ENCODE data around the gene INO80E. TPM values are rescaled to one million over a fixed set of nuclear protein-coding genes. Genes with fewer than 3 reads are reported as not detected.
A peak's percentile ranks its signal among the peaks of the same experiment; 100 is the strongest.
"Not testable (repeated sequence)": the region's sequence is repeated elsewhere in the genome, so short reads cannot be mapped to it uniquely, and the experiment has no call there.

Gene INO80E
- total RNA-seq, 1 donor, result 21.8 TPM

- DNase-seq (ENCODE audit: low read depth in 2 of 3, low spot score in 2 of 3), result no peak
These were observed 13.2 kb downstream of the INO80E start for GRCh38 chr16:30009085-30009862.

DNA sequence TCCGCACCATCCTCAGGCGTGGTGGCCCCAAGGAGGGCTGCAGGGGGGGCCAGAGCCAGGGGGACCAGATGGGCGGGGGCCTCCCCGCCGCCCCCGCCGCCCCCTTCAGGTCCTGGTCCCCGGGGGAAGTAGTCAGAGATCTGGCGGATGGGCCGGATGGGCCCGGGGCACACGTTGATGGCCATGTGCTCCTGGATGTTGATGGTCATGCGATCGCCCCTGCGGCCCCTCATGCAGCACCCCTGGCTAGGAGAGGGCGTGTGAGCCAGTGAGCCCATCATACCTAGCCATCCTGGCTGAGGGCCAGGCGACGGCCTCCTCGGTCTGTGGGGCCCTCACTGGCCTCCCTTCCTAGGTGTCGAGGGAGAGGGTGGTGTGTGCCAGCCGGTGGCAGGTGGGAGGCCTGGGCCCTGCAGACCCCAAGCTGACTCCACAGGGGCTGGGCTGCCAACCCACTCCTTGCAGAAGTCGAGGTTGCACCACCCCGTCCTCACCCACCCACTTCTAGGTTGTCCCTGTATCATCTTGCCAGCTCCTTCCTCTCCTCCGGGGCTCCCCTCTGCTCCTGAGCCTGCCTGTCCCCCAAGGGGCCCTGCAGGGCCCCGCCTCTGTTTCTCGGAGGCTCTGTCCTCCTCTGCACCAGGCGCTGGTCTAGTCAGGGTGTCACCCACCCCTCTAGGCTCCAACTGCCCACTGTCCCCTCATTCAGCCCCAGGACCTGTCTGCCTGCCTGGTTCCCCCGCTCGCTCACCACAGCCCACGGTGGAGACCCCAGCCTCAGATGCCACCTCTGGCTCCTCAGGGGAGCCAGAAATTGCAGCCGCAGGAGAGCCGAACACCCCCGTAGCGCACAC is 14.2 kb downstream of the INO80E start:
- DNase-seq (ENCODE audit: low read depth in 2 of 3, low spot score in 2 of 3), result no peak

DNA sequence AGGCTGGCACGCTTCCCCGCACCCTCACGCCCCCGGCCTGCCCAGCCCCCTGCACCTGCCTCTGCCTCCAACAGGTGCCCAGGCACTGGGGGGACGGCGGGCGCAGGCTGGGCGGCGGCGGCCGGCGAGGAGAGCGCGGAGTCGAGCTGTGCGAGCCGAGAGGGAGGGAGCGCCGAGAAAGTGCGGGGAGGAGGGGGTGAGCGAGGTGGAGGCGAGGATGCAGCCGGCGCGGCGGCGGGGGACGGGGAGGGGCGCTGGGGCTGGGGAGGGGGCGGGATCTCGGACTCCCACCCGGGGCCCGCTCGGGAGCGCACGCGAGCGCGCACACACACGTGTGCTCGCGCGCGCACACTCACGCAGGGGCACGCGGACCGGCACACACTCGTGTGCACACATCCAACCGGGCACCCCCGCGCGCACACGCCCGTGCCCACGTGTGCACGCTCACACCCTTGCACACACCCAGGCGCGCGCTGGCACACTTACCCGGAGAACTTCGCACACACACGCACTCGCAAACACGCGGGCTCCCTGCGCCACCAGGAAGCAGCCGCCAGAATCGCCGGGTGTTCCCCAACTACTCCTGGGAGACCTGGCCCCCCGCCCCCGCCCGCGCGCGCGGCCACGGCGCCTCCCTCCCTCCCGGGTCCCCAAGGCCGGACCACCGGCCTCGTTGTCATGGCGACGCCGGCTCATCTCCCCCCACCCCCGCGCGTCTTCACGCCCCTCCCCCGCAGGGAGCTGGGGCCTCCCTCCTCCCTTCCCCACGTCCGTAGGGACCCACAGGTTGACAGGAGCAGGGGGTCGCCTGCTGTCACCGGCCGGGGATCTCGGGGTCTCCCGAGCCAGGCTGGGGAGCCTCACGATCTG is 15.0 kb downstream of the INO80E start, which contains the start of gene DOC2A:
TSS of gene DOC2A (minus strand) at position 184 of the 870 bp plus-strand sequence. CDS start 805 bp downstream, outside the sequence.
- DNase-seq (ENCODE audit: low read depth in 2 of 3, low spot score in 2 of 3), result peak in 1 of 3 donors; percentile 45

DNA sequence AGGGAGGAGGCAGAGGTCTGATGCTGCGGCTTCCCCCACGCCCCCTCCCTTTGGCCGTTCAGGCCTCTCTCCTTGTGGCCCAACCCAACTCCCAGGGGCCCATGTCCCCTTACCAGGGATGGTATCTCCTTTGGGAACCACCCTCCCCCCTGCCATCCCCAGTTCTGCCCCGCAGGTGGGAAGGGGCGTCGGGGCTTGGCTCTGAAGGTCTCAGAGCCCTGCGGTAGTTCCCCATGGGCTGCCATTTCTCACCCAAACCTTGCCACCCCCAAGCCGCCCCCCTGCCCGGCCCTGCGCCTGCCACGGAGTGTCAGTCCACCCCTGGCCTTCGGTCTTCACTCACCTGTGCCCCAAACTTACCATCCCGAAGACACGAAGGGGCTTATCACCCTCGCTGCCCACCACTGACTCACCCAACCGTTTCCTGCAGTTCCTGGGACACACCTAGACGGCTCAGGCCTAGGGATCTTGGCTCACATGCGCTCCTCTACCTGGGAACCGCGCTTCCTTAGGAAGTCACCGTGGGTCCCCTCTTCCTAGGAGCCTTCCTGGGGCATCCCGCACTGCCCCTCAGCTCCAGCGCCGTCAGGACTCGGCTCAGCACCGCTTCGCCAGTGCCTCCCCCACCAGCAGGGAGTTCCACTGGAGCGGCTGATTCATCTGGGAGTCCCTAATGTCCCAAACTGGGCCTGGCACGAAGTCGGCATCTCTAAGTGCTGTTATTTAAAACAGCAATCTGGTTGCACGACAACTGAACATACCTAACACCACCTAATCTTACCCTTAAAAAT is 15.9 kb downstream of the INO80E start:
- no peak for DNase-seq (ENCODE audit: low read depth in 2 of 3, low spot score in 2 of 3)

- not testable (repeated sequence) for DNase-seq (ENCODE audit: low read depth in 2 of 3, low spot score in 2 of 3)
These were observed 16.6 kb downstream of the INO80E start for GRCh38 chr16:30012598-30012997.

DNA sequence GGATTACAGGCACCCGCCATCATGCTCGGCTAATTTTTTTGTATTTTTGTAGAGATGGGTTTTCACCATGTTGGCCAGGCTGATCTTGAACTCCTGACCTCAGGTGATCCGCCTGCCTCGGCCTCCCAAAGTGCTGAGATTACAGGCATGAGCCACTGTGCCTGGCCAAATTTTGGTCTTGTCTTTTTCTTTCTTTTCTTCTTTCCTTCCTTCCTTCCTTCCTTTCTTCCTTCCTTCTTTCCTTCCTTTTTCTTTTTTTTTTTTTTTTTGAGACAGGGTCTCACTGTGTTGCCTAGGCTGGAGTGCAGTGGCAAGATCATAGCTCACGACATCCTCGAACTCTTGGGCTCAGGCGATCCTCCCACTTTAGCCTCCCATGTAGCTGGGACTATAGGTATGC is 19.4 kb downstream of the INO80E start:
- DNase-seq (ENCODE audit: low read depth in 2 of 3, low spot score in 2 of 3), result not testable (repeated sequence)

- DNase-seq (ENCODE audit: low read depth in 2 of 3, low spot score in 2 of 3), result no peak
These were observed 20.7 kb downstream of the INO80E start for GRCh38 chr16:30016555-30017276.

DNA sequence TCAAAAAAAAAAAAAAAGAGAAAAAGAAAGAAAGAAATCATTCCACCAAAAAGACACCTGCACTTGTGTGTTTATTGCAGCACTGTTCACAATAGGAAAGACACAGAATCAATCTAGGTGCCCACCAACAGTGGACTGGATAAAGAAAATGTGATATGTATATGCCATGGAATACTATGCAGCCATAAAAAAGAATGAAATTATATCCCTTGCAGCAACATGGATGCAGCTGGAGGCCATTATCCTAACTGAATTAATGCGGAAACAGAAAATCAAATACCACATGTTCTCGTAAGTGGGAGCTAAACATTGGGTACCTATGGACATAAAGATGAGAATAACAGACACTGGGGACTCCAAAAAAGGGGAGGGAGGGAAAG is 21.2 kb downstream of the INO80E start:
- no peak for DNase-seq (ENCODE audit: low read depth in 2 of 3, low spot score in 2 of 3)

DNA sequence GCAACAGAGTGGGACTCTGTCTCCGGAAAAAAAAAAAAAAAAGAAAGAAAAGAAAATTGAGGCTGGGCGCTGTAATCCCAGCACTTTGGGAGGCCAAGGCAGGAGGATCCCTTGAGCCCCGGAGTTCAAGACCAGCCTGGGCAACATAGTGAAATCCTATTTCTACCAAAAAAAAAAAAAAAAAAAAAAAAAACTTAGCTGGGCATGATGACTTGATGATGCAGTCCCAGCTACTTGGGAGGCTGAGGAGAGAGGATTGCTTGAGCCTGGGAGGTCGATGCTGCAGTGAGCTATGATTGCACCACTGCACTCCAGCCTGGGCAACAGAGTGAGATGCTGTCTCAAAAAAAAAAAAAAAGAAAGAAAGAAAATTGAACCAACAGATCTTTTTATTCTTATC is 21.9 kb downstream of the INO80E start:
- not testable (repeated sequence) for DNase-seq (ENCODE audit: low read depth in 2 of 3, low spot score in 2 of 3)

- DNase-seq (ENCODE audit: low read depth in 2 of 3, low spot score in 2 of 3), result no peak
These were observed 22.7 kb downstream of the INO80E start for GRCh38 chr16:30018731-30019158.

DNA sequence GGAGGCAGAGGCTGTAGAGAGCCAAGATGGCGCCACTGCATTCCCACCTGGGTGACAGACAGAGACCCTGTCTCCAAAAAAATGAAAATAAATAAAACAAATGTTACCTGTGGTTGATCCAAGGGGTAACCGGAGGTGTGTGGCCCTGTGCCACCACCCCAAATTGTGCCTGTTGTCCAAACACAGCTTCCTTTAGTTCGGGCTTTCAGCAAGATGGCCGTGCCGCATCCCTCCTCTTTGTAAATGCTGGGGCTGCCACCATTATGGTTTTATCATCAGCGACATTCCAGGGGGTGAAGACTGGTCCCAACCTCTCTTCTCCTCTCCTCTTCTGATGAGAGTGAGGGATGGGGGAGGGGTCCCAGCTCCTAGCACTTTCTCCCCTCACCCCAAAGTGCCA is 26.8 kb downstream of the INO80E start, which contains the start of gene C16orf92:
TSS of gene C16orf92 (plus strand) at position 312 of the 400 bp plus-strand sequence. CDS start 143 bp downstream, outside the sequence.
- DNase-seq (ENCODE audit: low read depth in 2 of 3, low spot score in 2 of 3), result no peak

DNA sequence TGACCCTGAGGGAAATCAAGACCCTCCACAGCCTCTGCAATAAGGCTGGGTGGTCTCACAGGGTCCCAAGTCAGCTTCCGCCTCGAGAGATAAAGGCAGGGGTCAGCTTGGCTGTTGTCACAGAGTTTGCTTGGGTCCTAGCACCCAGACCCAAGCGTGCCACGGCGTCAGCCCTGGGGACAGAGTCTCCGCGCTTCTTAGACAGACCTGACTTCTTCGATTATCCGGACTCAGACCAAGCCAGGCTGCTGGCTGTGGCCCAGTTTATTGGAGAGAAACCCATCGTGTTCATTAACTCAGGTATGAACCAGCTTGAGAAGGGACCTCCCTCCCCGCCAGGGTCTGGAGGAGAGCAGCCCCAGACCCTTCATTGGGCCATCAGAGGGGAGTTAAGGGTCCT is 27.5 kb downstream of the INO80E start:
- no peak for DNase-seq (ENCODE audit: low read depth in 2 of 3, low spot score in 2 of 3)

DNA sequence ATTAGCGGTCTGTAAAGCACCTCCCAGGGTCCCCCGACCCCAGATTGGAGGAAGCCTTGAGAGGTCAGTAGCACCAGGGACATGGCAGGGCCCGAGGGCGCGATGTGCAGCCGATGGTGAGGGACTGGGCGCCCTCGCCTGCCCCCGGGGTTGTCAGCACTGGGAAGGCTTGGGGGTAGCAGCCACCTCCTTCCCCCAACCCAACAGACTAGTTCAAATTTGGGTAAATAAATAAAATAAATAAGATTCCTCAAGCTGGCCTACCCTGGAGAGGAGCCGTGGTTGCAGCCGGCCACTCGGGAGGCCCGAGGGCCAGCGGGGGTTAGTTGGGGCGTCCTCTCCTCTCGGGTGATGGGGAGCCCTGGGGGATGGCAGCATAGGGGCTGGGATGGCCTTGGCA is 28.4 kb downstream of the INO80E start:
- DNase-seq (ENCODE audit: low read depth in 2 of 3, low spot score in 2 of 3), result no peak

DNA sequence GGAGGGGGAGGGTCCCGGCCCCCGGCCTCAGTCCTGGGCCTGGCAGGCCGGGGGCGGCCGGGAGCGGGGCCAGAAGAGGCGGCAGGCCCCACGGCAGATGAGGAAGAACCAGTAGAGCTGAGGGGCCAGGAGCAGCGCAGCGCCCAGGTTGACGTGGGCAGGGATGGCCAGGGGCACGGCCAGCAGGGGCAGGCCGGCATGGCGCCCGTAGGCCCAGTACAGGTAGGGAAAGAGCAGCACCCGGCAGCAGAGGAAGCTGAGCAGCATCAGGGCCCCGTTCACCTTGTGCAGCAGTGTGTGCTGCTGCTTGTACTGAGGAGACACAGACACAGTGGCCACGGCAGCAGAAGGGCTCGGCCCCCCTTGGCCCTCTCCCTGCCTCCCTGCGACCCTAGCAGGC is 29.1 kb downstream of the INO80E start:
- no peak for DNase-seq (ENCODE audit: low read depth in 2 of 3, low spot score in 2 of 3)

DNA sequence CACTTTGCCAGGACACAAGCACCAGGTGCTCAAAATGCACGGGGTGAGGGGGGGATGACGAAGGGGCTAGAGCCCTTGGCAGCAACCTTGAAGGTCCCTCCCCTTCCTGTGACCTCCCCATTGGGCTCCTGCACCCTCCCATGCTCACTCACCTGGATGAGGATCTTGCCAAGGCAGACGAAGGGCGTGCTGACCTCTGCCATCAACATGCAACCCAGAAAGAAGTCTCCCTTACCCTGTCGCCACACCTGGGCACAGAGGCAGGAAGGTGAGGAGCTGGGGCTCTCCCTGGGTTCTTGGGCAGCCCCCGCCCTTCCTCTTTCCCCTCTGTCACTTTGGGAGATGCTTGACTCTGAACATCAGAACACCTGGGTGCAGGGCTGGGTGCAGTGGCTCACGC is 29.5 kb downstream of the INO80E start:
- no peak for DNase-seq (ENCODE audit: low read depth in 2 of 3, low spot score in 2 of 3)

DNA sequence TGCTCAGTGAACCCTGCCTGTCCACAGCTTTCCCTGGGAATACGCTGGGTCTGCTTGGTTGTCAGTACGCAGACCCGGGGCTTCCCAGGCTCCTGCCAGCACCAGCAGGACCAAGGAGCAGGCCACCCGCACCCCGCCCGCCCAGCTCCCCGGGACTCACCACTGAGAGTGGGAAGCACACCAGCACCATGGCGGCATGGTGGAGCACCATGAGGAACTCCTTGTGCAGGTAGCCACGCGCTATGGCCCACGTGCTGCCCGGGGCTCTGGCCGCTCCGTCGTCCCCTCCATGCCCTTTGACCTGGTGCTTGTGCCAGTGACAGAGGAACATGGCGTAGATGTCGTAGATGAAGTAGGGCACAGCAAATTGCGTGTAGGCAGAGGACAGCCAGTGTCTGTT is 30.4 kb downstream of the INO80E start:
- DNase-seq (ENCODE audit: low read depth in 2 of 3, low spot score in 2 of 3), result no peak

- no peak for DNase-seq (ENCODE audit: low read depth in 2 of 3, low spot score in 2 of 3)
These were observed 31.8 kb downstream of the INO80E start for GRCh38 chr16:30027588-30028437.

DNA sequence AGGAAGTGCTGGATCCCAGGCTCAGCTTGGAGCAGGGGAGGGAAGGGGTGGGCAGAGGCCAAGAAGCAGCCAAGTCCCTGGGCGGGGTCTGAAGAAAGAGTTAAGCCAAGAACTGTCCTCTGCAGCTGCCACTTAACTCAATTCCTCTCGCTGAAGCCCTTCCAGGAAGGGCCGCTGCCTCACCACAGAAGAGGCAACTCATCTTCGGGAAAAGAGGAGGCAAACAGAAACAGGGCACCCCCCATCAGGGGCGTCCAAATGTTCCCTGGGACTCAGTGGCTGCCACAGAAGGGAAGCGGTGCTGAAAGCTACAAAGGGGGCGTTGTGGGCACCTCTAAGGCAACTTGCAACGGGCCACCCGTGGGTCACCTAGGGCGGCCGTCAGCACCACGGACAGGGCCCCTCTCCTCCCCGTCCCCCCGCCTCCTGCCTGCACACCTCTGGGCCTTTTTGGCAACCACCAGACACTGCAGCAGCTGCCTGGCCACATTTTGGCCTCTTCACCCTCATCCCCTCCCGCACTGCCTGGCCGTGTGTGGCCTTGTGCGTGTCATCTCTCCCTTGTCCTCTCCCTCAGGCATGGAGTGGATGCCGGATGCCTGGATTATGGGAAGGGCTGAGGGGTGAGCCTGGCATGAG is 32.5 kb downstream of the INO80E start:
- DNase-seq (ENCODE audit: low read depth in 2 of 3, low spot score in 2 of 3), result peak in 1 of 3 donors; percentile 59
